Lower leg skin (tissue), 3 donors: Measurements from ENCODE around the gene GRK2.

Source experiments
- CTCF ChIP-seq, 3 donors: fragments of 450-650 bp; IDR thresholded peaks; one replicate each; pipeline ENCODE4 v1.5.1; 2016; ENCODE audit warnings: antibody characterized with exemption in 3 of 3, mild to moderate bottlenecking in 3 of 3, moderate library complexity in 2 of 3
- POLR2A ChIP-seq, 2 donors: fragments of 450-650 bp; IDR thresholded peaks; one replicate each; pipeline ENCODE4 v1.6.1; 2016 to 2017; ENCODE audit warnings: antibody characterized with exemption in 2 of 2, mild to moderate bottlenecking in 1 of 2, moderate library complexity in 1 of 2

GRCh38 chr11:67275606-67276409, 9.5 kb downstream of the GRK2 start:
- TF ChIP-seq CTCF (IDR thresholded peaks at IDR 0.05), result no peak
- no peak for TF ChIP-seq POLR2A (IDR thresholded peaks at IDR 0.05)
